ENCODE measurements around the gene PKNOX2.

DNA sequence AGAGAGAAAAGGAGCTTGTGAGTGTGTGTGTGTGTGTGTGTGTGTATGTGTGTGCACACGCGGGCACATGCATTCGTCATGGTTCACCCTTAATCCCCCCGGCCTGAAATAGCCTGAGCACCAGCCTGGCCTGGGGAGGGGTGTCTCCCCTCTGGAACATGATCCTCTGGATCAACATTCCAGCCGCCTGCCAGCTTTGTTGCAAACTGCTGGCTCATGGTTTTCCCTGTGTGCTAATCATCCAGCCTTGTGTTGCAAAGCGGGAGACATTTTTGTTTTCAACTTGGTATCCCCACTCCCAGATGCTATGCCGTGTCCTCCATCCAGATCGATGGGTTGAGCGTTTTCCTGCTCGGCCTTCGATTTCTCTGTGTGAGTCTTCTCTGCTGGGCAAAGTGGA lies 237.2 kb downstream of the PKNOX2 start:
- TF ChIP-seq CTCF (IDR thresholded peaks at IDR 0.05; ENCODE audit: borderline replicate concordance, extremely low read depth, low read length, poor library complexity, severe bottlenecking) (no peak), EZH2 (IDR thresholded peaks at IDR 0.05; ENCODE audit: borderline replicate concordance, low read depth, low read length, severe bottlenecking) (no peak)
